HG03025 (cell line): ENCODE data around the gene GABRB1.

Experiments used
- ATAC-seq: cut with Tn5 transposase; IDR thresholded peaks from one replicate; pipeline ENCODE4 v1.9.1; 2021; ENCODE audit warnings: mild to moderate bottlenecking, moderate library complexity; ENCODE audit not compliant: unreplicated experiment, low FRiP score

GABRB1 gene

DNA sequence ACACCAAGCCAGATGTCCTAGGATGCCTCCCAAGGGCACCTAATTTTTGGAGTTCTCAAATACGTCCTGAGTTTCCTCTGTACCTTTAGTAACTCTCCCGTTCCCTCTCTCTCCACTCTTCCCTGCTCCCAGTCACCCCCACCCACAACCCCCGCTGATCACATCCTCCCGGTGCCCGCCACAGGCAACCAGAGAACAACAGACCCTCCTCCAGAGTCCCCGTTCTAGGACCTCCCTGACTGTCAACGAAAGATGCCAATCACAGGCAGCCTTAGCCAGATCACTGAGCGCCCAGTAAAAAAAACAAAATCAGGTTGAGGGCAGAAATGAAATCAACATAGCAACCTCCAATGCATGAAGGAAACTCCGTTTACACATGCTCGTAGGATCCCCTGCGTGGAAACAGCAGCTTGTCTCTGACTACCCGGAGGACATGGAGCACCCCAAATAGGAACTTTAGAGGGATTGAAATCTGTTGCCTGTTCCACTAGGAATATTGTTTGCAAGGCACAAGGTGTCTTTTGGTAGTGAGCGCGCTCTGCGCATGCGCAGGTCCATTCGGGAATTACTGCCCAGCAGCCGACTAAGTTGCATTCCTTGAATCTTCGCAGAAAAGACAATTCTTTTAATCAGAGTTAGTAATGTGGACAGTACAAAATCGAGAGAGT lies at the start of gene GABRB1:
Gene GABRB1, plus strand, starts transcription at position 557 of the 668 bp plus-strand sequence.
- ATAC-seq: no peak

DNA sequence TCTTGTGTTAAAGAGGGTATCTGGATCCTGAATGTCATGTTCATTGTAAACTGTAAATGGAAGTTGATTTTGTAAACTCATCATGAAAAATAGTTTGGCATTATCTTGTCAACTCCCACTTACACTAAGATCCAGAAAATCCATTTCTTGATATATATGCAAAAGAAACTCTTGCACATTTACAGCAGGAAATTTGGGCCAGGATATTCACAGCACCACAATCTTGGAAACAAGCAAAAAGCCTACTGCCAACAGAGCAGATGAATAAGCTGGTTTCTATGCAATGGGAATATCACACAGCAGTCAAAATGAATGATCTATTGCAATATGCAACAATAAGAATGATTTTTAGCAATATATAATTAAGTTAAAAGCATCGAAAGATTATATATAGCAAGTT lies 46.6 kb upstream of the GABRB1 start:
- ATAC-seq: no peak

DNA sequence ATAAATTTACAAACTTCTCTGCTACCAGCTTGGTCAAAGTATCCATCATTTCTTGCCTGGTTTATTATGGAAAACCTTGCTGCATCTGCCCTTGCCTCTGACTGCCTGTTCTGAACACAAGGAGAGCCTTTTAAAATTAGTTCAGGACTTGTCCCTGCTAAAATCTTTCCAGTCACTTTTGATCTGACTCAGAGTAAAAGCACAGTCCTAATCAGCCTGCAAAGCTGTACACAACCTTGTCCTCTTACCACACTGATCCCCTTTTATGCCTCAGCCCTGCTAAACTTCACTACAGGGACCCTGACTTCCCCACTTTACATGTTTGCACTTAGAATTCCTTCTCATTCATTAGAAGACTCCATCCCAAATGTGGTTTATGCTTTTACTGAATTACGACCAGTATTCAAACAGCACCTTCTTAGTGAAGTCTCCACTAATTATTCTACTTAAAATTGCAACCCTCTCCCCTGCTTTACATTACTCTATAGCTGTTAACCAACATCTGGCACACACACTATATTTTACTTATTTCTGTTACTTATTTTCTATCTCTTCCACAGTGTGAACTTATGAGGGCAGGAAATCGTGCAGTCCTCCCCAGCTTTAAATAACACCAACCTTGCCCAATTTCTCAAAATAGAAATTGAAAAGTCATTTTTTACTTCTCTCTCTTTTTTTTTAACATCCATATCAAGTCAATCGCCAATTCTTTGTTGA lies 44.3 kb upstream of the GABRB1 start:
- ATAC-seq: no peak

DNA sequence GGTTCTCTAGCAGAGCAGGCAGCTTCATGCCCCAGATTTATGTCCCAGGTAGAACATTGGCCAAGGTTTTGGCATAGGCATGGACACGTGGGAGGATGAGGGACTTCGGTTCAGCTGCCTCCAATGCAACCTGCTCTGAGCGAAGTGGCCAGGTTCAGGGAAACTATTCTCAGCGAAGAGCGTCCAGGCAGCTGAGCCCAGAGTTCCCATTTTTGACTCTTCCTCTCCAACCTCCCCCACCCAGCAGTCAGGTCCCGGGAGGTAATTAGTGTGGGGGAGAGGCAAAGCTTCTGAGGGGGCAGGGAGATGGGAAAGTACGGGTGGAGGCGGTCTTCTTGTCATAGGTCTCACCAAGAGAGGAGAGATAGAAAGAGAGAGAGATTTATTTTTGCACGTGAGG lies 39.0 kb upstream of the GABRB1 start:
- no peak for ATAC-seq

DNA sequence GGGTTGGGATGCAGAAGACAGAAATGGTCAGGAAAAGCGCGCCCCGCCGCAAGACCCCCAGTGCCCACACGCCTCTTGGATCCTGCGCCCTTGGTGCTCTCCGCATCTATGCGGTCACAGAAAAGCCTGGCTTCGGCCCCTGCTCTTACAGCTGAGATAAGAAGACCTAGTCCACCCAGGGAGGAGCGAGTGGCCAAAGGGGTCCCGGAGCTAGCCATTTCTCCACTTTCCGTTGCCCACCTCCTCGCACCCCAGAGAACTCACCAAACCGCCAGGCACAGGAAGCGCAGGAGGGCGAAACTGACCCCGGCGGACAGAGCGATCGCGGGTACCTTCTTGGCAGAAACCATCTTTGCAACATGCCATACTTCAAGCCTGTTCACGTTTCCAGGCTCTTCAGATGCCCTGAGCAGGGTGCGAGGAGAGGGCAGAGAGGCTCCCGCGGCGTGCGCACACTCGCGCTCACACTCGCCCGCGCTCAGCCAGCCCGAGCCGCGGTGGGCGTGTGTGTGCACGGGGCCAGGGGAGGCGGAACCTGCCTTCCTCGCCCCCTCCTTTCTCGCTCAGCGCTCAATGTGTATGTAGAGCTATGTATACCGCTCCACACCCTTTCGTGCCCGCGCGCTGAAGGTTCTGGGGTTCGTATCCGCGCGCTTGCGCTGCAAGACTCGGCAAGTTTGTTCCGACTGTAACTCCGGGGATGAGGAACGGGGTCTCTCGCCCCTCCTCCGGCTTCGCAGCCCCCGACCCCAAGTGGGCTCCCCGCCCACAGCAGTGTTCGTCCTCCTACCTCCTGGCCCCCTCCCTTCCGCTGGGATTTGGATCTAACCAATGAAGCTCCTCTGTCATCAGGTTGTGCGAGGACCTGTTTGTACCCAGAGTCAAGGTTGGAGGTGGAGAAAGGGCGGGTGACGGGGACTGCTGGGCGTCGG lies 38.0 kb upstream of the GABRB1 start, which contains the start of gene GABRA4:
Gene GABRA4, minus strand, starts transcription at position 507 of the 932 bp plus-strand sequence. Its CDS starts 157 bp downstream, at position 350.
- no peak for ATAC-seq

DNA sequence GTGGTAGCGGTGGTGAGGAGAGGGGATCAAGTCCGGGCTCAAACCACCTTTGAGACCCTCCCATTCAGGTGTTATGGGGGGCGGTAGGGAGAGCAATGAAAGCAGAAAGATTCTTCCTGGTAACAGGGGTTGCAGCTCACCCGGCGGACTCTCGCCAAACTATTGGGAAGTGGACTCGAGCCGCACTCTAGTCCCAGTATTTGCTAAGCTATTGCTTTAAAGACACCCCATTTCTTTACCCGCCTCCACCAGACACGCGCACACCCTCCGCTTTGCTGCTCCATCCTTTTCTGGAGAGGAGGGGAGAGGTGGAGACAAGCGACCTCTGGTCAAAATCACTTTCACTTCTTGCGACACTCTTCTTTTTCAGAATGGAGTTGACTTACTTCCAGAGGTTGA lies 37.4 kb upstream of the GABRB1 start:
- ATAC-seq: no peak

DNA sequence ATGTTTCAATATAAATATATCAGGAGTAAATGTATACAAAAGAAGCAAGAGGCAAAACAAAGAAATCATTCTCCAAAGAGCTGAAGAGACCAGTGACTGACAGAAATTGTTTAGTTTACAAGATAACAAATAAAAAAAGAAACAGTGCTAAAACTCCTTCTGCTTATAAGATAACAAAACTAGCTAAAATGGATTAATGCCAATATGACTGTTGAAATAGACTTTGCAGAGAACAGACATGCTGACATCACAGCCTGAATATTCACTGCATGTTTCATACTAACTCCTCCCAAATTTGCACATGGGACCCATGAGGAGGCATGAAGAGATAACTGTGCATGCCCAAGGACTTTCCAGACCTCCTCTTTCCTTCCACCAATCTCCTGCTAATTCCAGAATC lies 31.8 kb upstream of the GABRB1 start:
- no peak for ATAC-seq

DNA sequence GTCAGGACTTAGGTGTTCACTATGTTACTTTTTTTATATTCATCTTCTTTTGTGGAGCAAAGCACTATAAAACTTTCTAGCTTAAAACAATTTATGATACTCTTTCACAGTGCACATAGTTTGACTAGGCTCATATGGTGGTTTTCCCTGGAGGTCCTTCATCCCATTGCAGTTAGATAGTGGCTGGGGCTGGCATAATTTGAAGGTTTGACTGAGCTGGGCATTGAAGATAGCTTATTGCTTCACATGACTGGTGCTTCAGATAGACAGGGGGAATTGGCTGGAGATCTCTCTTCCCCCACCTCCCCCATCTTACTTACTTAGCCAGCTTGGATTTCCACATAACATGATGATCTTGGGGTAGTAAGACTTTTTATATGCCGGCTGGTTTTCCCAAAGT lies 31.0 kb upstream of the GABRB1 start:
- no peak for ATAC-seq

DNA sequence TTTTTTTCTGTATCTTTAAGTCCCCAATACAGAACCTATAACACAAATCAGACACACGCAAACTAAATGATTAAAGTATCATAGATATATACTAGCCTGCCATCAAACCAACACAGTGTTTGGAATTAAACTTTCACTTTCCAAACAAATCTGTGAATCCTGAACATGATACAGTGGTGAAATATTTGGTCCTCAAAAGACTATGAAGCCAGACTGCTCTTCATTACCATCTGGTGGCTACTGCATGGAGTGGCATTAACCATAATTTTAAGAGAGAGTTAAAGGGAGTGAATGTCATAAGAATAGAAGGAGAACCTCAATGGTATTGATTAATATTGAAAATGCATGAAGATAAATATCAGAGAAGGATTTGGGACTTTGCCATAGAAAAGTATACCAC lies 28.8 kb upstream of the GABRB1 start:
- ATAC-seq: no peak

DNA sequence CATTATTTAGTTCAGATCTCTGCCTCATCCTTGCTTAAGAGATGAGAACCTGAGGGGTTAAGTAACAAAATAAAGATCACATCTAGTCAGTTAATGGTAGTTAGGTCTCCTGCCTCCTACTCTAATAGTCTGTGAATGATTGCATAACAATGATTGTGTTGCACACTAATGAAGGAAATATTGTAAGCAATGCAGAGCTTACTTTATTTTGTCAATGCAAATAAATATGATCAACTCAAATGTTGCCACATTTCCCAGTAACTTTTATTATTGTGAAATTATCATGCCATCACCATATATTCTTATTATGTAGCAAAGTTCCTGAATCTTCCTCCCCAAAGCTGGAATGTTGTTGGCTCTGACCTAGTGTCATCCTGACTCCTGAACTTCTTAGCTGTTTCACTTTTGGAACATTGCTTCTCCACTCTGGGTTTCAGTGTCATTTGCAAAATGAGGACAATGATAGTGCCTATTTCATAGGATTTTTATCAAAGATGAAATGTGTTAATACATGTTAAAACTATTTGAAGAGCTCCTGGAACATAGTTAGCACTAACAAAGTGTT lies 20.9 kb upstream of the GABRB1 start:
- peak; percentile 14 for ATAC-seq

DNA sequence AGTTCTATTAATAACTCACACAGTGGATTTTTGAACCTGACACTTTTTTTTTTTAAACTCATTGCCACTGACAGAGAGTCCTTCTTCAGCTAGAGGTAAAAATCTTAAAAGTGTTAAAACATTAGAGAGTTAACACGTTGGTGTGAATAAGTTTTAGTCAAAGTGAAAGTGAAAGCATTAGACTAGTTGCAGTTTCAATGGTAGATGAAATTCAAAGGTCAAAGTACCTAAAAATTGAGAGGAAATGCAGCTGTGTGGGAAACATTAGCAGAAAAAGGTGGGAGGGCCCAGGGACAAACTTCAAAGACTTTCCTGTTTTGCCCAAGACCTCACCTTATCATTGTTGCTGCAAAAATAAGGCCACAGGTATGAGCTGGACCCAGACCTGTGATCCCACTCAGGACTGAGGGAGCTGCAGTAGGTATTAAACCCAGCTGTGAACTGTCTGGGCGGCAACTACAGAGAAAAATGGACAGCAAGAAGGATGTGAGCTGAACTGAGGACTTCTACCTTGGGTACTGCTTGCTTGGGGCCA lies 20.4 kb upstream of the GABRB1 start:
- ATAC-seq: peak; percentile 88

DNA sequence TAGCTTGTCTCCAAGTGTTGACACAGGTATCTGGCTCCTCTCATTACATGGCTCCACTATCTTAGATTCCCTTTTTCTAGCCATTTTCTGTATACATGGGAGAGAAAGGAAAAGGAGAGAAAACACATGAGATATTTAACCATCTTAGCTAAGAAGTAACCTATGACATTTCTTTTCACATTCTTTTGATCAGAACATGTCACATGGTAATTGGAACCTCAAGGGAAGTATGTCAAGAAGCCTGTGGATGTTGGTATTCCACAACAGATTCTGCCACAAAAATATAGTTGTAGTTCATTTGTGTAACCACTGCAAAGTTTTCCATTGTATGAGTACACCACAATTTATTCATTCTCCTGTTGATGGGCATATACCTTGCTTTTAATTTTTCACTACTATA lies 18.7 kb upstream of the GABRB1 start:
- ATAC-seq: no peak

DNA sequence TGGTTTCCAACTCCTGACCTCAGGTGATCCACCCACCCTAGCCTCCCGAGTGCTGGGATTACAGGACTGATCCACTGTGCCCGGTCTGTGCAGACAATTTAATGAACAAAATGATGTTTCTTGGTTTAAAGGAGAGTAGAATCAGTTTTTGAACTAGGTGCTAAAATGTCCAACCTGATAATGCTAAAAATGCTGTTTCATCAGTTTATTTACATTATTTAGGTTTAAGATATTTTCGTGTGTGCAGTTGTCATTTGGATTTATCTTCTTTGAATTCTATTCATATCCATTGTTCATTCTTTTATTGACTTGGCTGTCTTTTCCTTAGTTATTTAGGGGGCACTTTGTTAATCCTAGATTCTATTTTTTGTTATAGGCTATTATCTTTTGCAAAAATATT lies 18.0 kb upstream of the GABRB1 start:
- no peak for ATAC-seq

DNA sequence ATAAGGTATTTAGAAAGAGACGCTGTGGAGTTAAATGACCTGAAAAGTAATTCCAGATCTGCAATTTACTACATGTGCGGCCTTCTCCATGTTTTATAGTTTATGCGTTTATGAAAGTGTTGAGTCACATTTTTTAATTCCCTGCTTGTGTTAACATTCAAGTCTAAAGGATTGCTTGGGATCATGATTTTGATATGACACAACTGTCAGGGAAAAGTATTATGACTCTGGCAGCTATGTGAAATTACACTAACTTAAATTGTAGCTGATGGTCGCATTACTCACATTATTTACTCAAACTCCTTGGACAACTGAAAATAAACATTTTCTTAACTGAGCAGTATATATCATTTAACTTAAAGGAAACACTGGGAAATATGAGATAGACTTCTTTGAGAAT lies 14.3 kb upstream of the GABRB1 start:
- ATAC-seq: no peak

DNA sequence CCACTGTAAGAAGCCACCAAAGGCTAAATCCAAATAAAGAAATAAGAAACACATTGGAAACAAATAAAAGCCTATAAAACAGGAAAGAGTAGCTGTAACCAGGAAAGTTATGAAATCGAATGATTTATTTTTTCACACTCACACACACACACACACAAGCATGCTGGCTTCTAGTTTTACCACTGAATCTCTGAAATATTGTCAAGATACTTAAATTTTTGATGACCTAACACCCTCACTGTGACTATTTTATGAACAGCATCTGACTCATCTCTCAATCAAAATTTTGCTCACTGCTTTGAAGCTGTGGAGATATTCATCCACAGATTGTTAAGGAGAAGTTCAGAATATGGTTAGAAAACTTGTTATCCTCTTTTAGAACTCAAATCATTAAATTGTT lies 13.9 kb upstream of the GABRB1 start:
- no peak for ATAC-seq

DNA sequence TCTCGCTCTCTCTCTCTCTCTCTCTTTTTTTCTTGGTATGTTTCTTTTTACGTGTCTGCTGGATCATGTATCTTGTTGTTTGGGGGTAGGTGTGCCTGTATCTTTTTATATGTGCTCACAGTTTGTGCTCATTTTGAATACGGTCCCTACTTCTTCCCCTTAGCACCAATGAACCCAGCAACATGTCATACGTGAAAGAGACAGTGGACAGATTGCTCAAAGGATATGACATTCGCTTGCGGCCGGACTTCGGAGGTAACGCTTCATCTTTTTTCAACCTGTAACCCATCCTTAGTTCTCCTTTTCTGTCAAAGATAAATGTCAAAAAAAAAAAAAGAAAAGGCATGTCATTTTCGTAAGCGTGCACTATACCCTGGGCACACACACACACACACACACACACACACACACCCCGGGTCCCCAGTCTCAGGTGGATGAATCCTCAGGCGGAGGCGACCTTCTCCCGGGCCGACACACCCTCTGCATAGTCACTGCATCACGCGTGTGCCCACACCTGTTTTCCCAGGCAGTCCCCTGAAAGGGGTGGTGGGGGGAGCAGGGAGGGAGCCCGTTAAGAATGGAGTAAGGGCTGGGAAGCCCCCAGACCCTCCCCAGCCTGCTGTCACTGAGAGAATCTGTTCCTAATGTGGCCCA lies 511 bp downstream of the GABRB1 start:
- no peak for ATAC-seq

DNA sequence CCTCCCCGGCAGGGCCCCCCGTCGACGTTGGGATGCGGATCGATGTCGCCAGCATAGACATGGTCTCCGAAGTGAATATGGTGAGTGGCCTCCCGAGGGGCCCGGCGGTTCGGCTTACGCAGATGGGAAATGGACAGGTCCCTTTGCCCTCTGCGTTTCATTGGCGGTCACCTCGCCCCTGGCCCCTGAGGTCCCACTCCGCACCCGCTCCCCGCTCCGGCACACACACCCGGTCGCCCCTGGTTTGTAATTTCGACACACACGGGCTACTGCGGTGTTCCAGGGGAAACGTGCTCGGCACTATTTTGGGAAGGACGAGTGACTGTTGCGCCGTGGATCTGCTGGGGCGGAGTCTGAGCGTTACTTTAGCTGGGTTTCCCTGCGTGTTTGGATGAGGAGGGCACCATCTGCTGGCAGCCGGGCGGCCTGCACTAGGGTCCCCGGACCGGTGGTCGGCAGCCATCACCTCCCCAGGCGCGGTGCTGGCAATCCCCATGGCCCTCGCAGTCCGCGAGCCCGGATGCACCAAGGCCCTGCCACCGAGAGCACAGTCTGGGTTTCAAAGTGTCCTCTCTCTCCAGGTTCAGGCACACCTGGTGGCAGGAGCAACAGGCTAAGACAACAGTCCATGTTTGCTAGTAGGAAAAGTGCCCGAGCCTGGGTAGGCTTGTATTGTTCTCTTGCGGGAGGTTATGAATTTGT lies 1.2 kb downstream of the GABRB1 start:
- peak; percentile 90 for ATAC-seq

DNA sequence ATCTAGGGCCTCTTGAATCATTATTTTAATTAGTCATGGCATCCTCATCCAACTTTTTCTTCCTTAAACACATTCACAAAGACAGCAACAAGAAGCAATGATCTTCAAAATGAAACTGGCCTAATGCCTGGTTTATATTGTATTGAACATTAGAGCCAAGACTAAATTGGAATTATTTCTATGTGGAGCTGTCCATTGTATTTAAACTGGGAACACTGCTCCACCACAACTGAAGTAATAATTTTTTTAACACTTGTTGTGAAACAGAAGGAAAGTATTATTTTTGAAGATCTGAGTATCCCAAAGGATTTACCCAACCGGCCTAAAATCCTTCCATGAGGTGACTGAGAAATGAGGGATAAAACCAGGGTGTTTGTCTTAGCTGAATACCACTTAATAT lies 6.9 kb downstream of the GABRB1 start:
- ATAC-seq: no peak

DNA sequence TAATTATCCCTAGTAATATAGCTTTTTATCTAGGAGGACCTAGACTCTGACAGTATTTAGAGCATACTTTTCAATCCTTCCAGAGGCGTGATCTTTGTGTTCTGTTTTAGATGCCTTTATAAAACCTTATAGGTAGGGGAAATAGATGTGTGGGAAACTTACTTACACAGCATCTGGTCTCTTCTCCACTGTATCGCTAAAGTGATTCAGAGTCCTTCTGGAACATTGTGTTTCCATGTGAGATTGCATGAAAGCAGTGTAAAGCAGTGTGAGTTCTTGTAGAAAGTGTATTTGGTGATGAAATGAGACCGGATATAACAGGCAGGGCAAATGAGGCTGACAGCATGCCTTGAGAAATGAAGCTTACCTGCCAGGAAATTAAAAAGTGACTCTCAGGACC lies 9.5 kb downstream of the GABRB1 start:
- ATAC-seq: no peak
